HAP-1 (cell line): ENCODE results near the gene JARID2.
A peak's percentile ranks its signal among the peaks of the same experiment; 100 is the strongest.

ENCODE experiments used
- DNase-seq, 2 experiments: peaks; one replicate each; pipeline ENCODE4 v3.0.0-alpha.2; 2016 to 2020; ENCODE audit warnings: low spot score in 2 of 2
- H3K27me3 ChIP-seq: fragments of 250-450 bp; sonication (Bioruptor Pico); 2 replicates; pipeline ENCODE4 v1.5.1; 2020; ENCODE audit warnings: low read depth, mild to moderate bottlenecking, moderate library complexity
- H3K36me3 ChIP-seq: fragments of 250-450 bp; sonication (Bioruptor Pico); replicated peaks from 2 replicates; pipeline ENCODE4 v1.5.1; 2020; ENCODE audit warnings: mild to moderate bottlenecking
- H3K4me1 ChIP-seq: fragments of 250-450 bp; sonication (Bioruptor Pico); 2 replicates; pipeline ENCODE4 v1.5.1; 2020; ENCODE audit warnings: mild to moderate bottlenecking
- H3K4me3 ChIP-seq: fragments of 250-450 bp; sonication (Bioruptor Pico); 2 replicates; pipeline ENCODE4 v1.5.1; 2020; ENCODE audit warnings: mild to moderate bottlenecking, moderate library complexity
- H3K9me3 ChIP-seq: fragments of 250-450 bp; sonication (Bioruptor Pico); 2 replicates; pipeline ENCODE4 v1.5.1; 2020; ENCODE audit warnings: mild to moderate bottlenecking, moderate library complexity
- in situ Hi-C: fragments of 300-500 bp; cut with MboI; formaldehyde crosslinking; loops from 3 replicates; pipeline ENCODE4 v1.14.3; 2020; ENCODE audit warnings: low sequenced_read_pairs, inconsistent platforms, mixed read lengths

Gene JARID2

DNA sequence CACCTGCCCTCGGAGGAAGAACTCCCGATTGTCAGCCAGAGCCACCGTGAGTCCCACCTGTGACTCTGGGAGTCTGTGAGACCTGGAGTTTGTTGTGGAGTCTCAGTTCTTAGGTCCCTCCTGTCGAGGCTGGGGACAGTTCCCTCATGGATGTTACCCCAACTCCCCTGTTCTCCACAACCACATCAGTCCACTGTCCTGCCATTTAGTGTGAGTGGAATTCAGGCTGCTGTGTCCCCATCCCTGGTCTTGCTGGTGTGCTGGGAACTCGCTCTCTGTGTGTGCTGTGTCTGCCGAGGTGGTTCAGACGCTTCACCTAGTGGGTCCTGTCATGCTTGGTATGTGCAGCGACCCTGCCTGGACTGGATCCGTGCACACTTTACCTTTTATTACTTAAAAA is 253.7 kb downstream of the JARID2 start:
- in situ Hi-C loops: loop anchor here (25.0 kb wide), 1 partner anchor 1287 kb away; no protein-coding TSS in a partner anchor
- no peak overlapping the region for H3K4me3 ChIP-seq
- H3K36me3 ChIP-seq: no peaks in the 10 kb centered on the region; the same call in 1 of the 2 replicates
- no peaks in the 10 kb centered on the region for H3K27me3 ChIP-seq
- no peak for DNase-seq
- peaks cover under 1% of the 10 kb centered on the region; the same call in 1 of the 2 replicates for H3K4me1 ChIP-seq
- no peaks in the 10 kb centered on the region for H3K9me3 ChIP-seq

DNA sequence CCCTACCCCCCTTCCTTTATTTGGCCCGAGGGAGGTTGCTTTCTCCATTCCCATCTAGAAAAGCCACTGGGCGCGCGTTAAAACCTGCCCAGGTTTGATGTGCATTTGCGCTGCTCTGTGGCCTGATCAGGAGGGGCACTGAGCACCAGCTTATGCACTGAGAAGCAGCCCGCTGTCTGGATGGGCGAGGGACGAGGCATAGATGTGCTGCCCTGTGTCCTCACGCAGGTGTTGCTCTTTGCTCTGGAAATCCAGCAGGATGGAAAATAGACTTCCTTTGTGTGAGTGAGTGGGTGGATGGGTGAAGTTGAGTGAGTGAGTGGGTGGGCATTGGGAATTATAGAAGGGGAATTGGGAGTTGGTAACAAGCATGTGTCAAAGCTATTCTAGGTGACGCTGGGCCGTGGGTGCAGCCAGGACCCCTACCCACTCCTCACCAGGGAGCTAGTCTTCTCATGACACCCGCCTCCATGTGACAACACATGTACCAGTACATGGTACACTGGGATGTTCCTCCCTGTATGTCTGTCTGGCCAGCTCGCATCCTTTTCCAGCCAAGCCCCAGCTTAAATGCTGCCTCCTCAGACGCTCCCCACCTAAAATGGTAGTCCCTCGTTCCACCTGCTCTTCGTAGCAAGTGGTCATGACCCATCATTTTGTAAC is 254.3 kb downstream of the JARID2 start:
- Histone ChIP-seq H3K27me3 (no peaks in the 10 kb centered on the region), H3K4me1 (peaks cover 4% of the 10 kb centered on the region; the same call in 1 of the 2 replicates), H3K4me3 (no peak overlapping the region), H3K9me3 (no peaks in the 10 kb centered on the region), H3K36me3 (no peaks in the 10 kb centered on the region; the same call in 1 of the 2 replicates)
- DNase-seq: no peak
- in situ Hi-C loops: no loop called here

DNA sequence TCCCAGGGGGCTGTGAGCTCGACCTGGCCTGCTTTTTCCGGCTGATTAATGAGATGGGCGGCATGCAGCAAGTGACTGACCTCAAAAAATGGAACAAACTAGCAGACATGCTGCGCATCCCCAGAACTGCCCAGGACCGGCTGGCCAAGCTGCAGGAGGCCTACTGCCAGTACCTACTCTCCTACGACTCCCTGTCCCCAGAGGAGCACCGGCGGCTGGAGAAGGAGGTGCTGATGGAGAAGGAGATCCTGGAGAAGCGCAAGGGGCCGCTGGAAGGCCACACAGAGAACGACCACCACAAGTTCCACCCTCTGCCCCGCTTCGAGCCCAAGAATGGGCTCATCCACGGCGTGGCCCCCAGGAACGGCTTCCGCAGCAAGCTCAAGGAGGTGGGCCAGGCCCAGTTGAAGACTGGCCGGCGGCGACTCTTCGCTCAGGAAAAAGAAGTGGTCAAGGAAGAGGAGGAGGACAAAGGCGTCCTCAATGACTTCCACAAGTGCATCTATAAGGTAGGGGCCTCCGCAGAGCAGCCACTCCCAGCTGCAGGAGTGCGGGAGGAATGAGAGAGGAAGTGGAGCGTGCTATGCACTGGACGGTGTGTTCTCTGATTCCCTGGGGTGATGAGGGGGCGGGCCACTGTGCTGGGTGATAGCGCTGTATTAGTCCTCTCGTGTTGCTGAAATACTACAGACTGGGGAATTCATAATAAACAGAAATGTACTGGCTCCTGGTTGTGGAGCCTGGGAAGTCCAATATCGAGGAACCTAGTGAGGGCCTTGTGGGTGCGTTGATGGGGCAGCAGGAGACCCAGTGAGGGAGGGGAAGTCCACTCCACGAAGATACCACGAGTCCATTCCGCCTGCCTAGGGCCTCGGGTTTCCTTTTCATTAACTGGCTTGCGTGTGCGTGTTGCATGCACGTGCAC is 255.3 kb downstream of the JARID2 start:
- in situ Hi-C loops: no loop called here
- Histone ChIP-seq H3K36me3 (no peaks in the 10 kb centered on the region; the same call in 1 of the 2 replicates), H3K9me3 (no peaks in the 10 kb centered on the region)

DNA sequence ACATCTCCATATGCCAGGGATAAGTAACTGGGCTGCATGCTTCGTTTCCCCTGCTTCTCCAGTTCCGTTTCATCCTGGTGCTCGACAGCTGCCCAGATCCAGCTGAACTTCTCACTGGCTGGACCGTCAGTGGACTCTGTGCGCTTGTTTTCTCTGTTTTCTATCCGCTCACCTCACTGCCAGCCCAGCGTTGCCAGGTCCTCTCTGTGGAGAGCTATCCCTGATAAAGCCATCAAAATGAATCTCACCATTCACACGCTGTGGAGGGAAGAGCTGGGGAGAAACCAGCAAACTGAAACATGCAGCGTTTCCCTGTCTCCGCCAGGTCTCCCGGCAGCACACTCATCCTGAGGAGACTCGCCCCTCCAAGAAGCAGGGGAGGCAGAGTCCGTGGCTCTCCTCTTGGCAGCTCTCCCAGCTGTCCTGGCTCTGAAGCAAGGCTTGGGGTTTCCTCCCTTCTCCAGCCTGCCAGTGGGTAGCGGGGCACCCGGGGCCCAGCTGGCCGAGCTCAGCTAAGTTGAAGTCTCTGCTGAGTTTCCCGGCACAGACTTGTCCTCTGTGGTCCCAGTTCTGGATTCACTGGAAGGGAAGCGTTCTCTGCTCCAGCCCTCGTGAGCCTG is 256.1 kb downstream of the JARID2 start:
- H3K4me1 ChIP-seq: peaks cover 4% of the 10 kb centered on the region; the same call in 1 of the 2 replicates
- no peak overlapping the region for H3K4me3 ChIP-seq
- no peak for DNase-seq
- no peaks in the 10 kb centered on the region for H3K27me3 ChIP-seq
- in situ Hi-C loops: no loop called here
- H3K9me3 ChIP-seq: no peaks in the 10 kb centered on the region
- H3K36me3 ChIP-seq: no peaks in the 10 kb centered on the region; the same call in 1 of the 2 replicates

More for the DNA sequence above, 255.3 kb downstream of the JARID2 start:
- DNase-seq: no peak
- Histone ChIP-seq H3K27me3 (no peaks in the 10 kb centered on the region), H3K4me3 (no peak overlapping the region), H3K4me1 (peaks cover 4% of the 10 kb centered on the region; the same call in 1 of the 2 replicates)

DNA sequence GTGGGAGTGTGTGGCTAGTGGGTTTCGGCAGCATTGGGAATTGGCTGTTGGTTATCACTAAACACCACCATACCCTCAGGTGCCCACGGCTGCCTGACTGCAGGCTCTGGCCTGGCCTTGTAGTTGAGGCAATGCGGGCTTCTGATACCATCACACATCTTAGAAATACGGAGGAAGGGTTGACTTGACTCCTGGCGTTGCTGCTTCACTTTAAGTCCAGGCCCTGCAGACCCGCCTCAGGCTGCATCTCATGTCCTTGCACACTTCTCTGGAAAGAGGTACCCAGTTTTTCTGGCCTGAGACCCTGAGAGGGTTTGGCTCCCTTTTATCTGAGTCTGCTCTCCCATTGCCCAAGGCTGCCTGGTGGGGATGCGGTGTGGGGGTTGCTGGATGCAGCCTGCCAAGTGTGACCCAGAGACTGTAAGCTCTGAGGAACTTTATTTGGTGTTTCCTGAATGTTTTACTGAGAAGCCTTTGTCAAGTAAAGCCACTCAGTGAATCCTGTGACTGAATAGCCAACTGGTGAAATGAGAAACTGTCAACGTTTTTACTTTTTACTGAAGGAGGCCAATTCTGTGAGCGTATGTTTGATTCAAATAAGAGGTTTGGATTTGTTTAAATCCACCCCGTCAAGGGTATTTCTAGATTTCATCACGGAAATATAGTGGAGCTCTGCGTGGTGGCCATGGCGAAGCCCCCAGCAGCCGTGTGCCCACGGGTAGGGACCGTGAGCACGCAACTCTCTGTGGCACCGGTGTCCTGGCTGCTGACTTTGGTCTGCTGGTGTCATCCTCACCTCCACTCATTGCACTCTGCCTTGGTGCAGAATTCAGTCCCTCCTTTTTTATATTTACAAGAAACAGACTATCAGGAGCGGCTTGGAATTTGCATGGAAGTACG is 256.8 kb downstream of the JARID2 start:
- in situ Hi-C loops: no loop called here

DNA sequence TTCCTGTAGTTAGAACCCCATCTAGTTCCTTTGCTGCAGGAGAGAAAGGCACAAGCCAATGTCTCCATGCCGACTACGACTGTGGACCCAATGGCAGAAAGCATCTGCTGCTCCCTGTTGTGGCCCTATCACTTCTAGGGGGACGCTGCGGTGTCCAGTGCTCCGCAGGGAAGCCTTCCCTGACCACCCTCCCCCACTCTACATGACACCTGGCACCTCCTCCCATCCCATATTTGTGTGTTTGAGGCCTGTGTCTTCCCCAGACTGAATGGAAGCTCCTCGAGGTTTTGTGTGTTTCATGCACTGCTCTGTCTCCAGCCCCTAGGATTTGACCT is 257.4 kb downstream of the JARID2 start:
- no peaks in the 10 kb centered on the region for H3K27me3 ChIP-seq
- H3K4me3 ChIP-seq: no peak overlapping the region
- H3K9me3 ChIP-seq: no peaks in the 10 kb centered on the region
- no peak for DNase-seq
- H3K4me1 ChIP-seq: peaks cover 4% of the 10 kb centered on the region; the same call in 1 of the 2 replicates
- in situ Hi-C loops: no loop called here
- no peaks in the 10 kb centered on the region; the same call in 1 of the 2 replicates for H3K36me3 ChIP-seq

More for the DNA sequence above, 256.8 kb downstream of the JARID2 start:
- DNase-seq: no peak
- Histone ChIP-seq H3K4me1 (peaks cover 4% of the 10 kb centered on the region; the same call in 1 of the 2 replicates), H3K36me3 (no peaks in the 10 kb centered on the region; the same call in 1 of the 2 replicates), H3K9me3 (no peaks in the 10 kb centered on the region), H3K27me3 (no peaks in the 10 kb centered on the region), H3K4me3 (no peak overlapping the region)

DNA sequence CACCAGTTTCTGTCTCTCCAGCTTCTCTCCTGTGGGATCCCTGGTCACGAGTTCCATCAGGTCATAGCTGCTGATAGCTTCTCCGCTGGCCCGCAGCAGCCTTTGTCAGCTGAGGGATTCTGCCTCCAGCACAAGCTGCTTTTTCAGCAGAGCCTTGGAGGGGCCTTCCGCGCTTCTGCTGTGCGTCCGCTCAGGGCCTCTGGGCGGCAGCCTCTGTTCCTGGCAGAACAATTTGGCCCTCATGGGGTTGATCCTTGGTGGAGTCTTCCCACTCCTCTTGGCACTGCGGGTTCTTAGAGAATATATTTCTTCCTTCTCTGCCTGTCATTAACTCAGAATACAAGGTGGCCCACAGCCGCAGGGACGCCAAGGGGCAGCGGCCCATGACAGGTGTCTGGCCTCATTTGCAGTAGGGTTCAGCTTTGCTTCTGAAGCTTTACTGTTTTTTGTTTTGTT is 258.2 kb downstream of the JARID2 start:
- in situ Hi-C loops: no loop called here
- H3K36me3 ChIP-seq: no peaks in the 10 kb centered on the region; the same call in 1 of the 2 replicates
- DNase-seq: no peak
- H3K4me1 ChIP-seq: peaks cover 4% of the 10 kb centered on the region; the same call in 1 of the 2 replicates
- H3K4me3 ChIP-seq: no peak overlapping the region
- no peaks in the 10 kb centered on the region for H3K9me3 ChIP-seq
- no peaks in the 10 kb centered on the region for H3K27me3 ChIP-seq

DNA sequence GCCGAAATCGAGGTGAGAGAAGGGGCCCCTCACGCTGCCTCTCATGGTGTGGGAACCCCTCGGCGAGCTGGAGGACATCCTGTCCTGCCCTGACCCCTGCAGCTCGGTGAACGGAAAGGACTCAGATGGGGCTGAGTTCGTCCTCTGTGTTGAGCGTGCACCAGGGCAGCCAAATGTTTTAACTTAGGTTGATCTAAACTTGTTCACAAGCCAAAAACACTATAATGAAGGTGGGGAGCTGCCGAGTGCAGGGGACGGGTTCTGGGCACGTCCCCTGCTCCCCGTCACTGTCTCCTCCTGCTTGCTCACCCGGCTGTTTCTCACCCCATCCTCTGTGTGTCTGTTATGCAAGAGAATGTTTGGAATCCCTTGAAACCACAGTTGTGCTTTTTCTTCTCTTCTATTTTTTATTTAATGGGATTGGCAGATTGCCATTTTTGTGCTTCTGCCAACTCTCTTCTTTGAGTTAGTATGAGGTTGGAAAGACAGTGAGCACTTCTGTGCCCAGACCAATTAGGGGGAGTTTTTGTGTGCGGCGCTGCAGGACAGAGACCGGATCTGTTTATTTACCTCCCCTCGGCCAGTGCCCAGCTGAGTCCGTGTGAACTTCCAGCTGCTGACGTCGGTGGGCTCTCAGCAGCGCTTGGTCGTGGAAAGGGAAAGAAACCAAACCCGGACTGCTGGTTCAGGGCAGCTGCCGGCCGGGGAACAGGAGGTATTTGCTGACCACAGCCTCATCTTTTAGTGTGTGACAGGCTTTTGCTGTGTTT is 258.9 kb downstream of the JARID2 start:
- in situ Hi-C loops: no loop called here
- H3K4me1 ChIP-seq: peaks cover 4% of the 10 kb centered on the region; the same call in 1 of the 2 replicates
- no peaks in the 10 kb centered on the region for H3K27me3 ChIP-seq
- H3K9me3 ChIP-seq: no peaks in the 10 kb centered on the region
- no peak overlapping the region for H3K4me3 ChIP-seq
- peak; percentile 47 to 52 for DNase-seq
- no peaks in the 10 kb centered on the region; the same call in 1 of the 2 replicates for H3K36me3 ChIP-seq

DNA sequence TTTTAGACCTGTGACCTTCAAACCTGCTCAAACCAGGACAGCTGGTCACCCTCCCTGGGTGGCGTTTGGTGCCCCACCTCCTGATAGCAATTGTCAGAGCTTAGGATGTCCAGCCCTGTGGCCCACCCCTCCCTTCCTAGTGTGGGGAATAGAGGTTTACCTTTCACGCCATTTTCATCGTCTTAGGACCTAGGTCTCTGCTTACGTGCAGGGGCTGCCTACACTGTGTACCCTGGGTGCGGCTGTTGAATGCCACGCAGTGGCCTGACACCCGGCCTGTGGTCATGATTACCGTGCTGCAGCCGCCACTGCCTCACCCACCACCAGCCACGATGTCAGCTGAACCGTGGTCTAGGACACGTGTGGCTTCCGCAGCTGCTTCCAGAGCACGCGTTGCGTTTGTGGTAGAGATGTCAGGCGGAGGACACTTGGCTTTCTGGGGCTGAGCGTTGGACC is 259.6 kb downstream of the JARID2 start:
- H3K36me3 ChIP-seq: no peaks in the 10 kb centered on the region; the same call in 1 of the 2 replicates

DNA sequence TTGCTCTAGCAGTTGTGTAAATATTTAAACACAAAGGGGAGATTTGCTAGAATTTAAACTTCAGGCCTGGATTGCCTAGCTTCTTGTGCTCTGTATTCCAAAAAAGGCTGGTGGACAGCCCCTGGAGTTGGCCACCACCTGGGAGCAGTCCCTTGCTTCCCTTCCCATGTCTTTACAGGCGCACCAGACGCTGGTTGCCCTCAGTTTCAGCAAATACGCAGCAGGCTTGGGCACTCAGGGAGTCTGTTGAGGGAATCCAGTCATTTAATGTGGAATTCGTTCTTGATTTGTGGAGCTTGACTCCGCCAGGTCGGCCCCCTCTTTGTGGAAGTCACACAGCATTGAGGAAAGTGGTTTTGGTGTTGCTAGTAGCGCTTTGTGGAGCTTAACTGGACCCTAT is 260.2 kb downstream of the JARID2 start:
- Histone ChIP-seq H3K9me3 (no peaks in the 10 kb centered on the region), H3K36me3 (no peaks in the 10 kb centered on the region; the same call in 1 of the 2 replicates), H3K4me1 (peaks cover 4% of the 10 kb centered on the region; the same call in 1 of the 2 replicates), H3K27me3 (no peaks in the 10 kb centered on the region), H3K4me3 (no peak overlapping the region)
- no peak for DNase-seq
- in situ Hi-C loops: no loop called here

More for the DNA sequence above, 259.6 kb downstream of the JARID2 start:
- DNase-seq: no peak
- H3K9me3 ChIP-seq: no peaks in the 10 kb centered on the region
- H3K4me1 ChIP-seq: peaks cover 4% of the 10 kb centered on the region; the same call in 1 of the 2 replicates
- in situ Hi-C loops: no loop called here
- no peak overlapping the region for H3K4me3 ChIP-seq
- H3K27me3 ChIP-seq: no peaks in the 10 kb centered on the region

DNA sequence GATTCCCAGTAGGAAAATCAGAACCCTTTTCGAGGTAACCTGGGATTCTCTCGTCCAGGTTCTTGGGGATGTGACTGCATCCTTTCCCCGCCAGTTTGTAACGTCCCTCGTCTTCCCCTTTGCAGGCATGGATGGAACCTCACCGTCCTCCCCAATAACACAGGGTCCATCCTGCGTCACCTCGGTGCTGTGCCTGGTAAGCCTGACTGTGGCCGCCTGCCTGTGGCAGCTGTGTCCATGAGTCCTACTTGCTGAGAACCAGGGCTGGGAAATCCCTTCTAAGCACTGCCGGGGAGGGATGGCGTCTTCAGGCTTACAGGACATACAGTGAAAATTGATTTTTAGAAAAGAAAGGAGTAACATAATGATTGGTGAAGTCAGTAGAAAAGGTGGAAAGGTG is 261.4 kb downstream of the JARID2 start:
- peaks cover 4% of the 10 kb centered on the region; the same call in 1 of the 2 replicates for H3K4me1 ChIP-seq
- H3K27me3 ChIP-seq: no peaks in the 10 kb centered on the region
- DNase-seq: no peak
- no peaks in the 10 kb centered on the region; the same call in 1 of the 2 replicates for H3K36me3 ChIP-seq
- no peak overlapping the region for H3K4me3 ChIP-seq
- H3K9me3 ChIP-seq: no peaks in the 10 kb centered on the region
- in situ Hi-C loops: no loop called here

DNA sequence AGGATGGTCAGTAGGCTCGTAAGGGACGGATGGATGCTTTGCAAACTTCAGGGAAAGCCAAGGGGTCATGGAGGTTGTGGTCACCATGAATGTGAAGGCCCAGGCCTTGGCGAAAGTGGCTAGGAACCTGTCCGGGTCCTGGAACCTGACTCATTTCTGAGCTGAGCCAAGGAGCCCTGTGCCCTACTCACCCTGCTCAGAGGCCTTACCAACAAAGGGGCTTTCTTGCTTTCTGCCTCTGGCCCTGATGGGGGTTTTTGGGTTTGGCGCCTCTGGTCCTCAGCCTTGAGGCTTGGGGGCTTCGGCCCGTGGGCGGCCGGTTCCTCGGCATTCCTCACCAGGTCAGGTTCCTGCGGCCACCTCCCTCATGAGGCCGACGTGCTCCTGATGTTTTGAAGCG is 261.9 kb downstream of the JARID2 start:
- in situ Hi-C loops: no loop called here
- H3K4me3 ChIP-seq: no peak overlapping the region
- peaks cover 4% of the 10 kb centered on the region; the same call in 1 of the 2 replicates for H3K4me1 ChIP-seq
- DNase-seq: no peak
- H3K9me3 ChIP-seq: no peaks in the 10 kb centered on the region
- H3K36me3 ChIP-seq: no peaks in the 10 kb centered on the region; the same call in 1 of the 2 replicates
- no peaks in the 10 kb centered on the region for H3K27me3 ChIP-seq
